HS-5 (cell line): Measurements from ENCODE around the gene DHRSX.
"Not testable (repeated sequence)": the region's sequence is repeated elsewhere in the genome, so short reads cannot be mapped to it uniquely, and the experiment has no call there.

Source experiments
- DNase-seq: peaks from one replicate; pipeline ENCODE4 v3.0.0-alpha.2; 2012; ENCODE audit warnings: low read depth

The DHRSX gene

DNA sequence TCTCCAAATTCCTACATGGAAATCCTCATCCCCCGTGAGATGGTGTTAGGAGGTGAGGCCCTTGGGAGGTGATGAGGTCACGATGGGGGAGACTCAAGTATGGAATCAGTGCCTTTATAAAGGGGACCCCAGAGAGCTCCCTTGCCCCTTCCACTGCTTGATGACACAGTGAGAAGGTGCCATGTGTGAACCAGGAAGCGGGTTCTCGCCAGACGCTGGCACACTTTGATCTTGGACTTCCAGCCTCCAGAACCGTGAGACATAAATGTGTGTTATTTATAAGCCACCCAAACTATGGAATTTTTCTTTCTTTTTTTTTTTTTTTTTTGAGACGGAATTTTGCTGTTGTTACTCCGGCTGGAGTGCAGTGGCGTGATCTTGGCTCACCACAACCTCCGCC, 237.6 kb downstream of the DHRSX start:
- DNase-seq, result no peak

DNA sequence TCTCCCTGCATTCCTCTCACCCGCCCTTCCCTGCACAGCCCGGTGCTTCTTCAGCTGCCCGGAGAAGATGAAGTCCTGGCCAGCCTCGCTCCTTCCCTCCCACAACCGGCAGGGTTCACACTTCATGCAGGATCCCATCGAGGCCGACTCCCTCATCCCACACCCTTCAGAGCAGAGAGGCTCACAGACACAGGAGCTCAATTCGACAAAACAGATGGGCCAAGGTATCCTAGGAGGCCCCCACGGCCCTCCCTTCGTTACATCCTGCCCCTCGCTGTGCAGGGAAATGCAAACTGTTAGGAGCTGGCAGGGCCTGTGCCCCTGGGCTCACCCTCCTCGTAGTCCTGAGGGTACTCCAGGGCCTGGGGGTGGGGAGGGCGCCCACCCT, 238.1 kb downstream of the DHRSX start:
- DNase-seq, result no peak

DNA sequence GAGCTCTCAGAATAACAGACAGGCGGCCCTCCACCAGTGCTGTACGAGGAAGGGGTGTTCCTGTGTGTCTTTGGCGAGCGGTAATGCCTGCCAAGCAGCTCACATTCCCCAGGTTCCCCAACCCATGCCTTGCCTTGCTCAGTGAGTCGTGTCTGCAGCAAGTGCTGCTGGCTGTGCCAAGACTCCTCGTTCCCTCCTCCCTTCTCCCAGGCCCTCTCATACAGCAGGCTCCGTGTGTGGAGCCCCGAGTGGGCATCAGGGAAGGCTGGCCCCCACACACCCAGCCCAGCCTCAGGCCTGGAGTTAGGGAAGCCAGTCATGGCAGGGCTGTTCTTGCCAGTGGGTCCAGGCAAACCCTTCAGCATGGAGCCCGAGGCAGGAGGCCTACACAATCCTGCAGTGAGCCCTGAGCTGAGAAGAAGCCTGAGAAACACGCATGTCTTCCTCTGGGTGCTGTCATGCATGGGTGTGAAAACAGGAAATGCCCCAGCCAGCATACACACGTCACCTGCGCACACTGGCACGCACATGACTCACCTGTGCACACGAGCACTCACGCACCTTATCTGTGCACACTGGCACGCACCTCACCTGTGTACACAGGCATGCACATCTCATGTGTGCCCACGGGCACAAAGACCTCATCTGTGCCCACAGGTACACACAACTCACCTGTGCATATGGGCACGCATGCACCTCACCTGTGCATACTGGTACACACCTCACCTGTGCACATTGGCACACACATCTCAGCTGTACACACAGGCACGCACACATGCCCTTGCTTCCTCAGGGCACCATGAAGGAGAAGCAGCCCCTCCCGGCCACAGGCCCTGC, 238.7 kb downstream of the DHRSX start:
- no peak for DNase-seq

- no peak for DNase-seq
Measured at GRCh38 chrX:2252331-2253065, 248.3 kb downstream of the DHRSX start.

DNA sequence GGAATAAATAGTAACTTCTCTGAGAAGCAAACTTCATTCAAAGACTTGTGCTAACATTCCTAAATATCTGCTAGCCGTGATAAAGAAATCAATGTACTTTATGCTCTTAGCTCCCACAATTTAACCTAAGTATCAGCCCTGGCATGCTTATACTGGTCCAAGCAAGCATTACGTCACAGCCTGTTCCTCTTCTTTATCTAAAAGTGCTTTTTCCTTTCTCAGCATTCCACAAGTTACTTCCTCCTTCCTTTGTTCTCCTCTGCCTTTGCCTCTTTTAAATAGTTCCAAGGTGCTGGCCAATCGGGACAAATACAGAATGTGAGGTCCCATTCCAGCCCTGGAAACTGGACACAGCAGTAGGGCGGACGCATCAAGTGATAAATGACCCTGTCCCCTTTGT, 249.6 kb downstream of the DHRSX start:
- DNase-seq, result no peak

DNA sequence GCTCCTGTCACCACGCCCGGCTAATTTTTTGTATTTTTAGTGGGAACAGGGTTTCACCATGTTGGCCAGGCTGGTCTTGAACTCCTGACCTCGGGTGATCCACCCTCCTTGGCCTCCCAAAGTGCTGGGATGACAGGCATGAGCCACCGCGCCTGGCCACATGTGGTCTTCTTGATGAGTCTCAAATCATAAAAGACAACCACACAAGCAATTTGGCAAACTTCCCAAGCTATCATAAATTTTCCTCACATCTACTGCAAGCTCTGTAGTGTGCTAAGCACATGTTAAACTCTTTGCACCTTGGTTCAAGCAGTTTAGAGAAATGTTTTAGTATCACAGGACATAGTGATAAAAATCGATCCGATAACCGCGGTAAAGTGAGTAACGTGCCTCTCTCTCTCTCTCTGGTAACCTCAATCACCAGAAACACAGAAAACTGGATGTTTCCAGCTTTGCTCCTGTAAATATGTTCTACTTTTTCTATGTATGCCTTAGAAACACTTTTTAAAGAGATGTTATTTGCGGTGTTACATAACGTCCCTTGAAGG, 256.8 kb downstream of the DHRSX start:
- peak; percentile 2 for DNase-seq

DNA sequence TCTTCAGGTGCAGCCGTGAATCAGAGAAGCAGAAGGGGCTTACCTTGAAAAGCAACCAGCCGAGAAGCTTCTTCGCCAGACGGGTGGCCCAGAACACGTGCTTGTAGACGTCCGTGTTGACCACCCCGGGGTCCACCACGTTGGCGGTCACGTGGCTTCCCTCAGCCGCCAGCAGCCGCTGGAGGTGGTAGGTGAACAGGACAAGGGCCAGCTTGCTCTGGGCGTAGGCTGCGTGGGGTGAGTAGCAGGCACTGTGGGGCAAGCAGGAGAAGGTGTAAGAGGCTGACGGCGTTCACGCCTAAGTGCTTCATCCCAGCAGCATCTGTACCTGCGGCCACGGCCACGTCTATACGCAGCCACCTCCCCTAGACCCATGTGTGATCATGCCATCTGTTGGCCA, 257.8 kb downstream of the DHRSX start:
- DNase-seq, result no peak

DNA sequence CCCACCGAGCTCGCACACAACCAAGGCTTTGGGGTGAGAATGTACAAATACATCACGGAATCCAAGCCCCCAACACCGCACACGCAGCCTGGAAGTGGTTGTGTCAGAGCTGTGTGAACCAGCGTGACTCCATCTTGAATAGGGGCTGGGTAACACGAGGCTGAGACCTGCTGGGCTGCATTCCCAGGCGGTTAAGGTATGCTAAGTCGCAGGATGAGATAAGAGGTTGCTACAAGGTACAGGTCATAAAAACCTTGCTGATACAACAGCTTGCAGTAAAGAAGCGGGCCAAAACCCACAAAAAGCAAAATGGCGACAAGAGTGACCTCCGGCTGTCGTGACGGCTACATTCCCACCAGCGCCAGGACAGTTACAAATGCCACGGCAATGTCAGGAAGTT, 258.4 kb downstream of the DHRSX start:
- DNase-seq, result no peak

DNA sequence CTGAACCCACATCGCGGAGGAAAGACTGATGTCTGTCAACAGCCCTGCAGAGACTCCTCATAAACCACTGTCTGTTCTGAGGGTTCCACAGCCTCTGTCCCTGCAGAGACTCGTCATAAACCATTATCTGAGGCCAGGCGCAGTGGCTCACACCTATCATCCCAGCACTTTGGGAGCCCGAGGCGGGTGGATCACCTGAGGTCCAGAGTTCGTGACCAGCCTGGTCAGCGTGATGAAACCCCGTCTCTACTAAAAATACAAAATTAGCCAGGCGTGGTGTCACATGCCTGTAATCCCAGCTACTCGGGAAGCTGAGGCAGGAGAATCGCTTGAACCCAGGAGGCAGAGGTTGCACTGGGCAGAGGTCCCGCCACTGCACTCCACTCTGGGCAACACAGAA, 259.3 kb downstream of the DHRSX start:
- DNase-seq, result not testable (repeated sequence)

DNA sequence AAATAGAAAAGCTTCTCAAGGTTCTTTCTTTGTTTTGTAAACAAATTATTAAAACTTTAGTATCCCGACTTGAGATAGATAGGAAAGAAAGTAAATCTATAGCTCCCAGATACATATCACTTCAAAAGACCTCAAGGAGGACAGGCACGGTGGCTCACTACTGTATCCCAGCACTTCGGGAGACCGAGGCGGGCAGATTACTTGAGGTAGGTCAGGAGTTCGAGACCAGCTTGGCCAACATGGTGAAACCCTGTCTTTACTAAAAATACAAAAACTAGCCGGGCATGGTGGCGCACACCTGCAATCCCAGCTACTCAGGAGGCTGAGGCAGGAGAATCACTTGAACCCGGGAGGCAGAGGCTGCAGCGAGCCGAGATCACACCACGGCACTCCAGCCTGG, 260.0 kb downstream of the DHRSX start:
- DNase-seq, result not testable (repeated sequence)

GRCh38 chrX:2237976-2238375, 262.8 kb downstream of the DHRSX start:
- DNase-seq, result no peak

DNA sequence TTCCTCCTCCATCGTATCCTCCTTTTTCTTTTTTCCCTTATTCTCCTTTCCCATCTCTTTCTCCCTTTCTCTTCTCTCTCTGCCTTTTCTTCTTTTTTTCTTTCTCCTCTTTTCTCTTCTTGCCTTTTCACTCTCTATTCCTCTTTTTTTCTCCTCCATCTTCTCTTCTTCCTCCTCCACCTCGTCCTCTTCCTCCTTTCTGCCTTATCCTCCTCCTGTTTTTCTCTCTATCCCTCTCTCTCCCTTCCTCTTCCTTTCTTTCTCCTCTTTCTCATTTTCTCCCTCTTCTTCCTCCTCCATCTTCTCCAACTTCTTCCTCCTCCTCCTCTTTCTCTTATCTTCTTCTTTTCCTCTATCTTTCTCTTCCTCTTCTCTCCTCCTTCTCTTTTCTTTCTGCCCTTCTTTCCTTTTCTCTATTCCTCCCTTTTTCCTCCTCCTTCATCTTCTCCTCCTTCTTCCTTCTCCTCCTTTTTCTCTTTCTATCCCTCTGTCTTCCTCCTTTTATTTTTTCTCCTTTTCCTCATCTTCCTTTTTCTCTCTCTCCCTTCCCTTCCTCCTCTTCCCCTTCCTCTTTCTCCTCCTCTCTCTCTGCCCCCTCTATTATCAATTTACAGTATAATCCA, 269.1 kb downstream of the DHRSX start:
- no peak for DNase-seq

GRCh38 chrX:2230457-2230856, 270.3 kb downstream of the DHRSX start:
- no peak for DNase-seq

- DNase-seq, result no peak
Measured at GRCh38 chrX:2228536-2228935, 272.2 kb downstream of the DHRSX start.

- no peak for DNase-seq
Measured at GRCh38 chrX:2226906-2227656, 273.7 kb downstream of the DHRSX start.

DNA sequence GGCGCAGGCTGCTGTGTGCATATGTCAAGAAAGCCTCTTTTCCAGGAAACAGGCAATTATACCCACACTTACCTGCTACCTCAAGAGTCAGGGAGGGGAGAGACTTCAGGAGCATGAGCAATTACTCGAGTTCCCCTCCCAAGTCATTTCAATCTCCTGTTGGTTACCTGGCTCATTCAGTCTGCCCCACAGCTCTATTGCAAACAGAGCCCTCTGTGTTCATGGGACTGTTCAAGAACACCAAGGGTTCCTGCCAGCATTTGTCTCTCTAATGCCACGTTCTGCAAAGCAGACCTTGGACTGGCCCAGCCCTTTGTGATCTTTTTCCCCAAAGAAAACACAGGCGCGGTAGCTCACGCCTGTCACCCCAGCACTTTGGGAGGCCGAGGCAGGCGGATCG, 274.6 kb downstream of the DHRSX start:
- no peak for DNase-seq

DNA sequence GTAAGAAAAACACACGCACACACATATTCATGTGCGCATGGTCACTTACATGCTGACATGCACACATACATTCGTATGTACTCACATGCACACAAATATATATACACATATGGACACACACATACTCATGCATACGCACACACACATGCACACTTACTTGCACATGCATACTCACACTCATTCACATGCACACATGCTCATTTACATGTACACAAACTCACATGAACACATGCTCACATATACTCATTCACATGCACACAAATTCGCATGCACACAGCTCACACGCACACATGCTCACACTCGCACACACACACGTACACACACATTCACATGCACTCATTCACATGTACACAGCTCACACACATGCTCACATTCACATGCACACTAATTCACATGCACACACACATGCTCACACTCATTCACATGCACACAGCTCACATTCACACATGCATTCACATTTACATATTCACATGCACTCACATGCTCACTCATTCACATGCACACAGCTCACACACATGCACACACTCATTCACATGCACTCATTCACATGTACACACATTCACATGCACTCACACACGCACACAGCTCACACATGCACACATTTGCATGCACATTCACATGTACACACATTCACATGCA, 276.1 kb downstream of the DHRSX start:
- no peak for DNase-seq

DNA sequence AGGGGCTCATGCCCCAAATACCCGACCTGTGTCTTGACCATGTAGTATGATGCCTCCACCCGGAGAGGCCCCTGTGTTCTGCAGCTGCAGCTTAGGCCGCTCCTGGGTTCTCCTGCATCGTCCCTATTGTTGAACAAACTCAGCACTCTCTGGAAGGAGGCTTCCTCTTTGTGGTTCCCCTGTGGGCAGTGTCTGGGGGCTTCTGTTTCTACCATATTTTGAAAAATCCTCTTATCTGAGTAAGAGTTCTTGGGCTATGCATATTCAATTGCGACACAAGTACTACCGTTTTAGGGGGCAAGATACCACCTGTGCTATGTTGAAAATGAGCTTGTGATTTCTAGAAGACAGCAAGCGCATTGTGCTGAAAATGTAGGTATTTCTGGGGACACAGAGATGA, 276.6 kb downstream of the DHRSX start:
- DNase-seq, result no peak

- no peak for DNase-seq
Measured at GRCh38 chrX:2220829-2221567, 279.8 kb downstream of the DHRSX start.

GRCh38 chrX:2220296-2220695, 280.5 kb downstream of the DHRSX start:
- DNase-seq, result no peak
